Loucy (cell line): ENCODE data around the gene GNA12.

Source experiments
- CTCF ChIP-seq: fragments of 200-600 bp; sonication (generic); conservative IDR thresholded peaks from 2 replicates; pipeline ENCODE4 v1.5.1; 2014; ENCODE audit warnings: mild to moderate bottlenecking, antibody characterized with exemption, low read length
- EZH2phosphoT487 ChIP-seq: fragments of 200-600 bp; IDR thresholded peaks from 2 replicates; pipeline ENCODE4 v1.6.1; 2018; ENCODE audit warnings: antibody characterized with exemption, mild to moderate bottlenecking, moderate library complexity, borderline replicate concordance

- TF ChIP-seq CTCF (no peak), EZH2phosphoT487 (no peak)
These were observed 106.2 kb downstream of the GNA12 start for GRCh38 chr7:2737771-2738540.
